HEK293 (cell line): ENCODE measurements around the gene RLIM.

ENCODE experiments used
- AEBP2 ChIP-seq: fragments of 450-650 bp; formaldehyde crosslinking; IDR thresholded peaks from 2 replicates; pipeline ENCODE4 v1.5.1; 2016; ENCODE audit warnings: missing biosample characterization, missing genetic modification characterization, borderline replicate concordance
- BCL11A ChIP-seq: fragments of 450-650 bp; formaldehyde crosslinking; IDR thresholded peaks from 2 replicates; pipeline ENCODE4 v1.5.1; 2016; ENCODE audit warnings: low read depth, missing biosample characterization, missing genetic modification characterization
- BCL11B ChIP-seq: fragments of 450-650 bp; formaldehyde crosslinking; IDR thresholded peaks from 2 replicates; pipeline ENCODE4 v1.5.1; 2016; ENCODE audit warnings: low read depth, missing biosample characterization, missing genetic modification characterization
- GLI4 ChIP-seq: fragments of 450-650 bp; formaldehyde crosslinking; IDR thresholded peaks from 2 replicates; pipeline ENCODE4 v1.5.1; 2016; ENCODE audit warnings: missing biosample characterization, missing genetic modification characterization
- GLIS2 ChIP-seq: fragments of 450-650 bp; formaldehyde crosslinking; IDR thresholded peaks from 2 replicates; pipeline ENCODE4 v1.5.1; 2016; ENCODE audit warnings: missing biosample characterization, missing genetic modification characterization
- IKZF3 ChIP-seq: fragments of 450-650 bp; IDR thresholded peaks from 2 replicates; pipeline ENCODE4 v1.5.0; 2018; ENCODE audit warnings: missing biosample characterization, mild to moderate bottlenecking, missing genetic modification characterization, moderate library complexity
- KLF7 ChIP-seq: fragments of 450-650 bp; formaldehyde crosslinking; IDR thresholded peaks from 2 replicates; pipeline ENCODE4 v1.5.1; 2016; ENCODE audit warnings: missing biosample characterization, missing genetic modification characterization, borderline replicate concordance
- MEIS1 ChIP-seq: sonication (generic); formaldehyde crosslinking; IDR thresholded peaks from 2 replicates; pipeline ENCODE4 v1.8.1; 2022; ENCODE audit warnings: missing genetic modification reagents, mild to moderate bottlenecking, borderline replicate concordance
- SP3 ChIP-seq: fragments of 450-650 bp; formaldehyde crosslinking; IDR thresholded peaks from 2 replicates; pipeline ENCODE4 v1.5.1; 2016; ENCODE audit warnings: missing biosample characterization, missing genetic modification characterization
- TRIM28 ChIP-seq: IDR thresholded peaks from 2 replicates; pipeline ENCODE4 v1.6.1; 2011; ENCODE audit warnings: low read length, control low read depth, borderline replicate concordance
- ZBTB10 ChIP-seq: fragments of 450-650 bp; formaldehyde crosslinking; IDR thresholded peaks from 2 replicates; pipeline ENCODE4 v1.5.1; 2016; ENCODE audit warnings: missing biosample characterization, missing genetic modification characterization
- ZBTB26 ChIP-seq: fragments of 450-650 bp; formaldehyde crosslinking; optimal IDR thresholded peaks from 2 replicates; pipeline ENCODE3; 2016; ENCODE audit warnings: missing biosample characterization, mild to moderate bottlenecking, missing genetic modification characterization
- ZFP69B ChIP-seq: fragments of 450-650 bp; formaldehyde crosslinking; IDR thresholded peaks from 2 replicates; pipeline ENCODE4 v1.5.1; 2016; ENCODE audit warnings: missing biosample characterization, missing genetic modification characterization
- ZNF138 ChIP-seq: fragments of 450-650 bp; formaldehyde crosslinking; IDR thresholded peaks from 2 replicates; pipeline ENCODE4 v1.5.1; 2016; ENCODE audit warnings: missing biosample characterization, missing genetic modification characterization, borderline replicate concordance
- ZNF19 ChIP-seq: fragments of 450-650 bp; formaldehyde crosslinking; IDR thresholded peaks from 2 replicates; pipeline ENCODE4; 2016; ENCODE audit warnings: missing biosample characterization, missing genetic modification characterization, low read depth
- ZNF211 ChIP-seq: fragments of 450-650 bp; formaldehyde crosslinking; IDR thresholded peaks from 2 replicates; pipeline ENCODE4 v1.5.1; 2016; ENCODE audit warnings: low read depth, missing biosample characterization, missing genetic modification characterization
- ZNF24 ChIP-seq: fragments of 450-650 bp; formaldehyde crosslinking; IDR thresholded peaks from 2 replicates; pipeline ENCODE4 v1.5.1; 2016; ENCODE audit warnings: missing biosample characterization, missing genetic modification characterization
- ZNF335 ChIP-seq: fragments of 450-650 bp; formaldehyde crosslinking; conservative IDR thresholded peaks from 2 replicates; pipeline ENCODE4 v1.5.1; 2016; ENCODE audit warnings: missing biosample characterization, missing genetic modification characterization
- ZNF514 ChIP-seq: fragments of 450-650 bp; formaldehyde crosslinking; IDR thresholded peaks from 2 replicates; pipeline ENCODE4 v1.5.1; 2016; ENCODE audit warnings: missing biosample characterization, missing genetic modification characterization
- ZNF529 ChIP-seq: fragments of 450-650 bp; formaldehyde crosslinking; IDR thresholded peaks from 2 replicates; pipeline ENCODE4 v1.5.1; 2017; ENCODE audit warnings: missing genetic modification characterization, missing biosample characterization; ENCODE audit not compliant: insufficient replicate concordance
- ZNF544 ChIP-seq: fragments of 450-650 bp; formaldehyde crosslinking; IDR thresholded peaks from 2 replicates; pipeline ENCODE4 v1.5.0; 2017; ENCODE audit warnings: missing biosample characterization, missing genetic modification characterization
- ZNF585B ChIP-seq: fragments of 450-650 bp; formaldehyde crosslinking; IDR thresholded peaks from 2 replicates; pipeline ENCODE4 v1.5.1; 2016; ENCODE audit warnings: missing biosample characterization, missing genetic modification characterization
- ZNF623 ChIP-seq: fragments of 450-650 bp; formaldehyde crosslinking; IDR thresholded peaks from 2 replicates; pipeline ENCODE4 v1.5.1; 2016; ENCODE audit warnings: missing biosample characterization, missing genetic modification characterization
- ZNF76 ChIP-seq: fragments of 450-650 bp; formaldehyde crosslinking; IDR thresholded peaks from 2 replicates; pipeline ENCODE4; 2016; ENCODE audit warnings: low read depth, missing biosample characterization, missing genetic modification characterization, borderline replicate concordance
- ZNF843 ChIP-seq: fragments of 450-650 bp; formaldehyde crosslinking; IDR thresholded peaks from 2 replicates; pipeline ENCODE4 v1.5.1; 2016; ENCODE audit warnings: missing biosample characterization, missing genetic modification characterization
- ZSCAN18 ChIP-seq: fragments of 450-650 bp; formaldehyde crosslinking; IDR thresholded peaks from 2 replicates; pipeline ENCODE4 v1.5.1; 2016; ENCODE audit warnings: missing biosample characterization, missing genetic modification characterization
- TF ChIP-seq, protein P1 (sequence below): fragments of 450-650 bp; formaldehyde crosslinking; IDR thresholded peaks from 2 replicates; pipeline ENCODE4 v1.5.1; 2017; ENCODE audit warnings: missing biosample characterization, missing genetic modification characterization
- TF ChIP-seq, protein P2 (sequence below): fragments of 450-650 bp; formaldehyde crosslinking; IDR thresholded peaks from 2 replicates; pipeline ENCODE4 v1.5.1; 2016; ENCODE audit warnings: missing biosample characterization, missing genetic modification characterization
- TF ChIP-seq, protein P3 (sequence below): fragments of 450-650 bp; formaldehyde crosslinking; IDR thresholded peaks from 2 replicates; pipeline ENCODE4 v1.5.1; 2016; ENCODE audit warnings: missing biosample characterization, missing genetic modification characterization, low read depth

The RLIM gene

DNA sequence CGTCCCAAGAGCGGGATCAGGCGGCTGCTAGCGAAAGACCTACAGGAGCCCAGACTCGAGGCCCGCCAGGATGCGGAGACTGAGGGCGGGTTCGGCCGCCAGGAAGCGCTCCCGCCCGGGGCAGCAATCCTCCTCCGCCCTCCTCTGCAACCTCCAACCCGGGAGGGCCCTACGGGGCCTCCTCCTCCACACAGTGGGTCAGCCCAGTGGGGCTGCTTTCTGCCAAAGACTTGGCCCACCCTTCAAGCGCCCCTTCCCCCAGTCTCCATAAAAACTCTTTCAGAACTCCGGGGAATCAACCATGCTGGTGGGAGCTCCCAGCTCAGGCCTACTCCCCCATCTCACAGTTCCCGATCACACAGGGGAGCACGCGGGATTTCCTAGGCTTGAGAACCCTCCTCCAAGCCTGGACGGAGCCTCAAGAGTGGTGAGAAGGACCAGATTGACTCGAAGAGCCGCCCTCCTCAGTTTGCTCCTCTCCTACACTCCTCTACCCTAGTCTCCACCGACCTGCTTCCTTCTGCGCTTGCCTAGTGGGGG is 77.5 kb downstream of the RLIM start (continued):
- no peak for TF ChIP-seq AEBP2 (tag by site-specific recombination)
- no peak; the same call in 1 of the 2 replicates for TF ChIP-seq ZNF335 (tag by site-specific recombination)
- TF ChIP-seq SP3 (tag by site-specific recombination) = 0 out of 2 replicates have a peak, but pooled peaks have one; percentile 3
- TF ChIP-seq ZNF24 = no peak
- TF ChIP-seq ZNF529 (tag by site-specific recombination) = no peak
- no peak for TF ChIP-seq MEIS1 (CRISPR knock-in tag)
- TF ChIP-seq, protein P1, sequence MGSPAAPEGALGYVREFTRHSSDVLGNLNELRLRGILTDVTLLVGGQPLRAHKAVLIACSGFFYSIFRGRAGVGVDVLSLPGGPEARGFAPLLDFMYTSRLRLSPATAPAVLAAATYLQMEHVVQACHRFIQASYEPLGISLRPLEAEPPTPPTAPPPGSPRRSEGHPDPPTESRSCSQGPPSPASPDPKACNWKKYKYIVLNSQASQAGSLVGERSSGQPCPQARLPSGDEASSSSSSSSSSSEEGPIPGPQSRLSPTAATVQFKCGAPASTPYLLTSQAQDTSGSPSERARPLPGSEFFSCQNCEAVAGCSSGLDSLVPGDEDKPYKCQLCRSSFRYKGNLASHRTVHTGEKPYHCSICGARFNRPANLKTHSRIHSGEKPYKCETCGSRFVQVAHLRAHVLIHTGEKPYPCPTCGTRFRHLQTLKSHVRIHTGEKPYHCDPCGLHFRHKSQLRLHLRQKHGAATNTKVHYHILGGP = no peak
- no peak for TF ChIP-seq IKZF3
- no peak for TF ChIP-seq ZNF514 (tag by site-specific recombination)
- no peak for TF ChIP-seq BCL11B (tag by site-specific recombination)
- no peak for TF ChIP-seq ZNF19
- 0 out of 2 replicates have a peak, but pooled peaks have one; percentile 3 for TF ChIP-seq GLIS2 (tag by site-specific recombination)
- TF ChIP-seq, protein P2, sequence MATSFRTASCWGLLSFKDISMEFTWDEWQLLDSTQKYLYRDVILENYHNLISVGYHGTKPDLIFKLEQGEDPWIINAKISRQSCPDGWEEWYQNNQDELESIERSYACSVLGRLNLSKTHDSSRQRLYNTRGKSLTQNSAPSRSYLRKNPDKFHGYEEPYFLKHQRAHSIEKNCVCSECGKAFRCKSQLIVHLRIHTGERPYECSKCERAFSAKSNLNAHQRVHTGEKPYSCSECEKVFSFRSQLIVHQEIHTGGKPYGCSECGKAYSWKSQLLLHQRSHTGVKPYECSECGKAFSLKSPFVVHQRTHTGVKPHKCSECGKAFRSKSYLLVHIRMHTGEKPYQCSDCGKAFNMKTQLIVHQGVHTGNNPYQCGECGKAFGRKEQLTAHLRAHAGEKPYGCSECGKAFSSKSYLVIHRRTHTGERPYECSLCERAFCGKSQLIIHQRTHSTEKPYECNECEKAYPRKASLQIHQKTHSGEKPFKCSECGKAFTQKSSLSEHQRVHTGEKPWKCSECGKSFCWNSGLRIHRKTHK (tag by site-specific recombination) = no peak
- TF ChIP-seq ZFP69B (tag by site-specific recombination) = no peak
- TF ChIP-seq, protein P3, sequence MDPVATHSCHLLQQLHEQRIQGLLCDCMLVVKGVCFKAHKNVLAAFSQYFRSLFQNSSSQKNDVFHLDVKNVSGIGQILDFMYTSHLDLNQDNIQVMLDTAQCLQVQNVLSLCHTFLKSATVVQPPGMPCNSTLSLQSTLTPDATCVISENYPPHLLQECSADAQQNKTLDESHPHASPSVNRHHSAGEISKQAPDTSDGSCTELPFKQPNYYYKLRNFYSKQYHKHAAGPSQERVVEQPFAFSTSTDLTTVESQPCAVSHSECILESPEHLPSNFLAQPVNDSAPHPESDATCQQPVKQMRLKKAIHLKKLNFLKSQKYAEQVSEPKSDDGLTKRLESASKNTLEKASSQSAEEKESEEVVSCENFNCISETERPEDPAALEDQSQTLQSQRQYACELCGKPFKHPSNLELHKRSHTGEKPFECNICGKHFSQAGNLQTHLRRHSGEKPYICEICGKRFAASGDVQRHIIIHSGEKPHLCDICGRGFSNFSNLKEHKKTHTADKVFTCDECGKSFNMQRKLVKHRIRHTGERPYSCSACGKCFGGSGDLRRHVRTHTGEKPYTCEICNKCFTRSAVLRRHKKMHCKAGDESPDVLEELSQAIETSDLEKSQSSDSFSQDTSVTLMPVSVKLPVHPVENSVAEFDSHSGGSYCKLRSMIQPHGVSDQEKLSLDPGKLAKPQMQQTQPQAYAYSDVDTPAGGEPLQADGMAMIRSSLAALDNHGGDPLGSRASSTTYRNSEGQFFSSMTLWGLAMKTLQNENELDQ (tag by site-specific recombination) = no peak
- TF ChIP-seq BCL11A = no peak
- TF ChIP-seq ZNF843 (tag by site-specific recombination) = no peak
- no peak for TF ChIP-seq ZBTB10 (tag by site-specific recombination)
- no peak for TF ChIP-seq KLF7
- TF ChIP-seq ZNF76 (tag by site-specific recombination) = no peak
- TF ChIP-seq TRIM28 = no peak
- TF ChIP-seq ZBTB26 = peak; percentile 6
- TF ChIP-seq ZNF623 = no peak
- TF ChIP-seq ZNF544 (tag by site-specific recombination) = no peak
- no peak for TF ChIP-seq GLI4 (tag by site-specific recombination)
- no peak for TF ChIP-seq ZNF585B (tag by site-specific recombination)
- TF ChIP-seq ZNF211 (tag by site-specific recombination) = no peak
- TF ChIP-seq ZNF138 (tag by site-specific recombination) = no peak
- no peak for TF ChIP-seq ZSCAN18 (tag by site-specific recombination)
